Peyer's patch (tissue), 4 donors: Measurements from ENCODE around the gene SDHC.

ENCODE experiments used
- CTCF ChIP-seq, 6 experiments: fragments of 450-650 bp in 4 of 6; fragments of 200-600 bp in 2 of 6; sonication (generic) in 1 of 6; IDR thresholded peaks; one replicate each; pipeline ENCODE4 v1.5.1; 2017 to 2019; ENCODE audit warnings: antibody characterized with exemption in 6 of 6, mild to moderate bottlenecking in 3 of 6, moderate library complexity in 1 of 6
- POLR2A ChIP-seq, 2 donors: fragments of 450-650 bp; IDR thresholded peaks; one replicate each; pipeline ENCODE4 v1.5.1; 2017; ENCODE audit warnings: antibody characterized with exemption in 2 of 2, mild to moderate bottlenecking in 2 of 2, moderate library complexity in 2 of 2

GRCh38 chr1:161285113-161285512 is 29.1 kb upstream of the SDHC start:
- TF ChIP-seq CTCF (IDR thresholded peaks at IDR 0.05) = no peak
- TF ChIP-seq POLR2A (IDR thresholded peaks at IDR 0.05) = no peak
